HPDE6-E6E7 (cell line): ENCODE measurements around the gene MTRFR.

Experiments used
- DNase-seq: peaks from one replicate; pipeline ENCODE4 v3.0.0; 2011; ENCODE audit warnings: missing footprints; ENCODE audit errors: extremely low spot score

MTRFR gene

GRCh38 chr12:123270214-123271000 is 37.2 kb downstream of the MTRFR start:
- DNase-seq = no peak

- DNase-seq = peak; percentile 78
Measured at GRCh38 chr12:123271001-123271668, 37.9 kb downstream of the MTRFR start.

GRCh38 chr12:123273166-123273565 is 39.9 kb downstream of the MTRFR start:
- DNase-seq = no peak

GRCh38 chr12:123278101-123278627 is 44.9 kb downstream of the MTRFR start:
- no peak for DNase-seq

- DNase-seq = no peak
Measured at GRCh38 chr12:123280971-123281370, 47.7 kb downstream of the MTRFR start.

GRCh38 chr12:123282111-123282510 is 48.9 kb downstream of the MTRFR start:
- DNase-seq = no peak

GRCh38 chr12:123283461-123283860 is 50.2 kb downstream of the MTRFR start:
- DNase-seq = no peak

- no peak for DNase-seq
Measured at GRCh38 chr12:123284669-123285068, 51.4 kb downstream of the MTRFR start.

- DNase-seq = no peak
Measured at GRCh38 chr12:123286652-123287373, 53.6 kb downstream of the MTRFR start.

- DNase-seq = no peak
Measured at GRCh38 chr12:123288751-123289346, 55.6 kb downstream of the MTRFR start.

- no peak for DNase-seq
Measured at GRCh38 chr12:123289911-123290310, 56.7 kb downstream of the MTRFR start.

GRCh38 chr12:123293178-123293760 is 60.0 kb downstream of the MTRFR start:
- no peak for DNase-seq

GRCh38 chr12:123305136-123305535 is 71.9 kb downstream of the MTRFR start:
- no peak for DNase-seq

GRCh38 chr12:123306200-123306599 is 73.0 kb downstream of the MTRFR start:
- no peak for DNase-seq
